AG20443 (cell line): Measurements from ENCODE around the gene MS4A7.

Source experiments
- DNase-seq: peaks from one replicate; pipeline ENCODE4 v3.0.0; 2012; ENCODE audit warnings: low spot score, mixed read lengths

Gene MS4A7

GRCh38 chr11:60371386-60371785, 6.9 kb upstream of the MS4A7 start:
- no peak for DNase-seq

- no peak for DNase-seq
These were observed 6.5 kb upstream of the MS4A7 start for GRCh38 chr11:60371854-60372253.

GRCh38 chr11:60372767-60373166, 5.6 kb upstream of the MS4A7 start:
- no peak for DNase-seq

- DNase-seq, result no peak
These were observed 3.0 kb upstream of the MS4A7 start for GRCh38 chr11:60375316-60375715.

- no peak for DNase-seq
These were observed 1.7 kb upstream of the MS4A7 start for GRCh38 chr11:60376601-60377000.

- DNase-seq, result no peak
These were observed 763 bp upstream of the MS4A7 start for GRCh38 chr11:60377401-60378136.

- no peak for DNase-seq
These were observed 11.1 kb downstream of the MS4A7 start for GRCh38 chr11:60389279-60389910.

GRCh38 chr11:60390419-60390818, 12.1 kb downstream of the MS4A7 start:
- no peak for DNase-seq

- no peak for DNase-seq
These were observed 14.0 kb downstream of the MS4A7 start for GRCh38 chr11:60392361-60392760.

GRCh38 chr11:60393016-60393415, 14.7 kb downstream of the MS4A7 start:
- no peak for DNase-seq

GRCh38 chr11:60394666-60395380, 16.5 kb downstream of the MS4A7 start:
- no peak for DNase-seq

- no peak for DNase-seq
These were observed 18.1 kb downstream of the MS4A7 start, which contains the start of gene MS4A14 for GRCh38 chr11:60396382-60396781. Gene MS4A14, plus strand, starts transcription at chr11:60396459. Its CDS starts 120 bp downstream, at chr11:60396579.

GRCh38 chr11:60396799-60397198, 18.5 kb downstream of the MS4A7 start:
- no peak for DNase-seq

- DNase-seq, result no peak
These were observed 41.7 kb downstream of the MS4A7 start for GRCh38 chr11:60420015-60420414.

GRCh38 chr11:60422609-60423008, 44.3 kb downstream of the MS4A7 start:
- no peak for DNase-seq

GRCh38 chr11:60428517-60428916, 50.2 kb downstream of the MS4A7 start:
- DNase-seq, result no peak

- no peak for DNase-seq
These were observed 50.9 kb downstream of the MS4A7 start, which contains the start of gene MS4A5 for GRCh38 chr11:60429272-60429671. Gene MS4A5, plus strand, starts transcription at chr11:60429572. Its CDS starts 103 bp downstream, at chr11:60429675.

- DNase-seq, result no peak
These were observed 52.9 kb downstream of the MS4A7 start for GRCh38 chr11:60431251-60431650.

- DNase-seq, result no peak
These were observed 55.1 kb downstream of the MS4A7 start for GRCh38 chr11:60433401-60433800.
